HG02763 (cell line): Measurements from ENCODE around the gene CSMD2.

Source experiments
- ATAC-seq: cut with Tn5 transposase; IDR thresholded peaks from one replicate; pipeline ENCODE4 v1.9.1; 2021; ENCODE audit warnings: mild to moderate bottlenecking, moderate library complexity; ENCODE audit not compliant: unreplicated experiment

Gene CSMD2

DNA sequence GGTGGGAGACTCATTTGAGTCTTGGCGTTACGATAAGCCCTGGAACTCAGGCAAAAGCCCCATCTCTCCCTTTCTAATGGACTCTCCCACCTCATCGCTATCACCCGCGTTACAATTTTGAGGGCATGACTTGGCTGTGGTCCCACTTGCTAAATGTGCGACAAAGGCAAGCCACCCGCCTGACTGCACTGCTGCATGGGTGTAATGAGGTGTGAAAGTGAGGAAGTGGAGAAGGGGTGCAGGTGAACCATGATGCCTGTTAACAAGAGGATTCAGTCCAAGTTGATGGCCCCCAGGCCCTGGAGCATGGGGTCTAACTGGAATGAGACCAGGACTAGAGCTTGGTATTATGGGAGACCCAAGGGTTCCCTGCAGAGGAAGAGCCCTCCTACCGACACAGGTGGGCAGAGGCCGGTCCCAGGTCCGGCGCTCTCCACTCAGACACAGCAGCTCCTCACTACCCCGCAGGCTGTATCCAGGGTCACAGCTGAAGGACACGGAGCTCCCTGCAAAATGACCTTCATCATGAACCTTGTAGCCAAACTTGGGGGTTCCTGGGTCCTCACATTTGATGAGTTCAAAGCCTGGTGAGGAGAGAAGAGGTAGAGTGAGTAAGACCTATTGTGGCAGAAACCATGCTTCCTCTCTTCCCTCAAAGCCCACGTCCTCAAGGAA, 466.5 kb downstream of the CSMD2 start:
- no peak for ATAC-seq

DNA sequence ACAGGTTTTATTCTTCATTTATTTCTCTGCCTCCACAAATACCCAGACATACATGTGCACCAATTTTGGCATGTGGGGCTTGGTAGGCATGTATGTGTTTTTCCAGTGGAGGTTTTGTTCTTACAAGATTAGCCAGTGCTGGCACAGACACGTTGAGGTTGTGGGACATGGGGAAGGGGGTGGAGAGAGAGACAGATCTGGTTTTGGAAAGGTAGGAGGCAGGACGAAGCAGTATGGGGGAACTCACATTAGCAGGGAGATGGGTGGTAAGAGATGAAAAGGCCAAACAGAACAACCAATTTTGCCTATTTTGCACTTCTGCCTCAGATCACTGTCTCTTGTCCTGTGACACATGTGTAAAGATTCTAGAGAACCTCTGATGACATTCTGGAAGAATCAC, 467.2 kb downstream of the CSMD2 start:
- ATAC-seq: no peak

- ATAC-seq: no peak
Measured at GRCh38 chr1:33696962-33697361, 468.1 kb downstream of the CSMD2 start.

GRCh38 chr1:33696311-33696710, 468.7 kb downstream of the CSMD2 start:
- ATAC-seq: no peak

DNA sequence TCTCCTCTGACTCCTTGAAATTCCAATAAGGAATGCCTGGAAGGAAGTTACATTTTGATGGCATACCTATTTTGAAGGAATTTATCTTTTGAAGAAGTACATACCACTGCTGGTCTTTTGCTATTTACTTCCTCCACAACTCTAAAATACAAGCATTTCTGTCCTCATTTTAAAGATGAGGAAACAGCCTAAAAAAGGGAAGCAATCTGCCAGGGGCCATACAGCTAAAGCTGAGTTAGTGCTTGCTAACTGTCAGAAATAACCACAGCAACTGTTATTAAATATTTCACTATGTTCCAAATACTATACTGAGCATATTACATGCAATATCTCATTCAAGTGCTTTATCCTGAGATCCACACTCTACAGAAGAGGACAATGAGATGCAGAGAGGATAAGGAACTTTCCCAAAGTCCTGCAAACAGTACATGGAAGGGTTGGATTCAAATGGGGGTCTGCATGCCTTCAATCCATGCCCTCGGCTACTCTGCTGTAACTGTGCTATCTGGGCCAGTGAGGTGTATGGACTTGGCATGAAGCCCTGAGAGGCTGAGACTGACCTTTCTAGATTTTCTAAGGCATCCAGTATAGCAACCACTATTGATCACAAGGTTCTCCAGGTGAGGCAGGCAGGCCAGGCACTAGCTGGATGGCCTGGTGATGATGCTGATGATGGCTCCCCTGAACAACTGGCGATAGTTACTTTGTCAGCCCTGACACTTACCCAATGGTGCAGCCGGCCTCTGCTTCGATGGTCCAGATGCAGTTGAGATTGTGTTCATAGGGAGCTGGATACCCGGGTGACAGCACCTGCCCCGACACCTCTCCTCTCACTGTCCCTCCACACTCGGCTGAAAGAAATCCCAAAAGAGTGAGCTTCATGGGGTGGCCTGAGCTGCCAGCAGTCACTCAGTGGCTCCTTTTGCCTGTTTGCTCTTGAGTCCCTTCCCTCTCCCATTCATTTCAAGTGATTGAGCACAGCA, 472.5 kb downstream of the CSMD2 start:
- ATAC-seq: no peak

- no peak for ATAC-seq
Measured at GRCh38 chr1:33687000-33687399, 478.0 kb downstream of the CSMD2 start.

DNA sequence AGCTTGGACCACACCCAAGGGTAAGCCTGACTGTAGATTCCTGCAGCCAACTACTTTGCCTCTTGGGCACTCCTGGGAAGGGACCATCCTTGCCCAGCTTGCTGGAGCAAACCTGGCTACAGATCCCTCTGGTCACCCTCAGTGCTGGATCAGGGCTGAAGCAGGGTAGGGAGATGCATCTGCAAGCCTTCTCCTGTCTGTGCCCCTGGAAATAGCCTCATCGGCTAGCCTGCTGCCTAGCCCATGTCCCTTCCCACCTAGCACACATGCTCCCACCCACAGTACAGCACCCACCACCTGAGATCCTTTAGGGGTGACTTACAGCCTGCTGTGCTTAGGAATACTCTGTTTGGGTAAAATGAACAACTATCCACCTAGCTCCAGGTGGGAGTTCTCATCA, 478.5 kb downstream of the CSMD2 start:
- no peak for ATAC-seq

DNA sequence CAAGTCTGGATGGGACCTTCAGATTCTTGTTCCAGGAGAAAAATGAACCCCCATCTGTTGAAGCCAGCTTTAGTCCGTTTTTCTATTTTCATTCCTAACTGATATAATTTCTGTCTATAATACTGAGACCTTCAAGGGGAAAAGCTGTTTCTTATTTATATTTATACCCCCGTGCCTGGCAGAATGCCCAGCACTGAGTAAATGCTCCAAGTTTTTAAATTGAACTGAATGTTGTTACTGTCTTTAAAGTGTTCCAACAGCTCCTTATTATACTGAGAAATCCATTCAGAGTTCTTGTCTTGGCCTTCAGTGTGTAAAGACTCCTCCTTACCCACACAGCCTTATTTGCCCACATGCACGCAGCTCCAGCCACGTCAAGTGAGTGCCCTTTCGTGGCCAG, 479.8 kb downstream of the CSMD2 start:
- no peak for ATAC-seq

DNA sequence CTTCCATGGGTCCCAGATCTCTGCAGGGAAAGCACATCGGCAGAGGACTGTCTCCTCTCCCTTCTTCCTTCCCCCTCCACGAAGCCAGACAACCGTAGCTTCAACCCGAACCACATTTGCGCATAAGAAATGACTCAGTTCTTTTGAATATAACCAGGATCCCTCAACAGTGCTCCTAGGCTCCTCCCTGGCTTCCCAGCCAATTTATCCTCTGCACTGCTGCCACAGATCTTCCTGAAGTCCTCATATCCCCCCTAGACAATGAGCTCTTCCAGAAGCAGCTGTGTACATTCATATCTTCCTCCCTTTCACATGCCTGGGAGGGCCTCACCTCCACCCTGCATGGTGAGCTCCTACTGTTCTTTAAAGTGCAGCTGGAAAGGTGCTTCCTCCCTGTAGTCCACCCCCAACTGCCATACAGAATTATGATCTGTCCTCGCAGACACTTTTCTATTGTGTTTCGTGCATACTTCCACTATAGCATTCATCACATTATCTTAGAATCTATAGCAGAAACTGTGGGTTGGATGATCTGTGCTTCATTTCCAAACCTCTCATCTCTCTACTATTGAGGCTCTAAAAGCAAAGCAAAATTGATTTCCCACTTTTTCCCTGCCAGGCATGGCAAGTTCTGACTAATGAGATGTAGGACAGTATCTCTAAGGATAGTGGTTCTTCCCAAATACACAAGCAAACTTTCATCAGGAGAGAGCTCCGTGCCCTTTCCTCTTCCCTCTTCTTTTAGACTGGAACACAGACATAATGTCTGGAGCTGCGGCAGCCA, 480.4 kb downstream of the CSMD2 start:
- ATAC-seq: no peak

DNA sequence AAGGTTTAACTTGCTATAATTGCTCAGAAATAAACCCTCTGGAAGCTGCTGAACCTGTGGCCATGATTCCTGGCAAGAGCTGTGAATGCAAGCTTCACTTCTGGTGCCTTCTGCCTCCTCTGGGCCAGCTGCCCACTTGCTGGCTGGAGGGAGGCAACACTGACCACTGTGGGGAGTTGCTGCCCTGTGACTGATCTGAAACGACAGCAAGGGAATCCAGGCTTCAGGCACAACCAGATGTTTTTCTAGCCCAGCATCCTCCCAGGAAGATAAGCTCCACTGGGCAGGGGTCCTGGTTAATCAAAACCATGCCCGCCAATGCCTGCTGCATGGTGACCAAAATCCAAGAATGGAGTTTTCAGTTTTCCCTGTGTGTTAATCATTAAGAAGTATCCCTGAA, 481.1 kb downstream of the CSMD2 start:
- no peak for ATAC-seq

- ATAC-seq: no peak
Measured at GRCh38 chr1:33682371-33682770, 482.7 kb downstream of the CSMD2 start.

- no peak for ATAC-seq
Measured at GRCh38 chr1:33680281-33680840, 484.7 kb downstream of the CSMD2 start.

DNA sequence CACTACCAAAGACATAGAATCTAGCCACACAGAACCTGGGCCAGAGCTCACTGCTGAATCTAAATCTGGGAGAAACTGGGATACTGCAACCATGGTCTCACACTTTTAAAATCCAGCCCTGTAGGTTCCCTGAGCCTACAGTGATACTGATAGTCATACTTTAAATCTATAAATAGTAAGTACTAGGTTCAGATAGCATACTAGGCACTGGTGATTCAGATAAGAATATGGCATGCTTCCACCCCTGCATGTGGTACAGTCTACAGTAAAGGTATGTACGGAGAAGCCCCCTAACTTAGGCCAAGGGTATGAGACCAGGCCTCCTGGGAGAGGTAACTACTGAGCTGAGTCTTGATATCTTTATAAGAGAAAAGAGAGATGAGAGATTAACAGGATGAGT, 494.5 kb downstream of the CSMD2 start:
- ATAC-seq: no peak

DNA sequence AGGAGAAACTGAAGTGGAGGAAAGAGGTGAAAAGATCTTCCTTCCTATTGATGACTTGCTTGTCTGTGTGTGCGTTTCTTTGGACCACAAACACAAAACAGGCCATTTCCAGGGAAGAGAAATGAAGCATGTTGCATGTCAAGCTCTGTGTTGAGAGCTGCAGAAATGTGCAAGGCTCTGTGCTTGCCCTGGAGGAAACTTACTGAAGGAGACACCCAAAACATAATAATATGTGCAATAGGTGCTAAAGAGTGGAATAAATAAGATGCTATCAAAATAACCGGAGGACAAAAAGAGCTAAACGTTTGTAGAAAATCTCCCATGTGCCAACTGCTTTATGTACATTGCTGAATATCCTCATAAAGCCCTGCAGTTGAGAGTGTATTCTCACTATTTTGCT, 496.3 kb downstream of the CSMD2 start:
- no peak for ATAC-seq

DNA sequence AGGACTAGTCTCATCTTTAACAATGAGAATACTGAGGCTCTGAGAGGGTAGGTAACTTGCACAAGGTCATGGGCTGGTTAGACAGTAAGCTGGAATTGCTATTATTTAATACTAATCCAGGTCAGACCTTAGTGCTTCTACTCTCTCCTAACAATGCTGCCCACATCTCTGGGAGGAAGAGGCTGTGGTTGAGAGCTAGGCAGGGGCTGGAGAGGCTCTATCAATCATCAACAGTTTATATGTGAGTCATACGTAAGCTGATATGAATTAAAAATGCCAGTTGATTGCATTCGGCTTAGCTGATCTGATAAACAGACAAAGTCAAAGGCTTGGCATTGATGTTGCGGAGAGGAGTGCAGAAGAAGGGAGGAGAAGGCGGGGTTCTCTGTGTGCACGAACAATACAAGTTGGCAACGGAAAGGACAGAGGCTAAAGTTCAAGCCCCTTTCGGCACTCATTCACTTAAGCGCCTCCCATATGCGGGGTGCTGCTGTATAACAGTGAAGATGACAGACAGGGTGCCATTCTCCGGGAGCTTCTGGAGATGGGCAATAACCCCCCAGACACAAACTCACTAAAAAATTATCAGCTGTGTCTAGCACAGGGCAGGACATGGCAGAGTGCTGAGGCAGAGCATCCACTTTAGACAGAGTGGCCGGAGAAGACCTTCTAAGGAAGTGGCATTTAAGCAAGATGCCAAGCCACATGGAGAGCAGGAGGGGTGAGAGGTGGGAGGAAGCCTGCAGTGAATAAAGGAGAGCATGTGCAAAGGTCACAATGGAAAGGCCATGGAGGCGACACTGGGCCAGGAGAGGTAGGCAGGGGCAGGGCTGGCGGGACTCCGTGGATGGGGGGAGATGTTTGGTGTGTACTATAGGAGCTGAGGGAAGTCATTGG, 497.4 kb downstream of the CSMD2 start:
- ATAC-seq: no peak

DNA sequence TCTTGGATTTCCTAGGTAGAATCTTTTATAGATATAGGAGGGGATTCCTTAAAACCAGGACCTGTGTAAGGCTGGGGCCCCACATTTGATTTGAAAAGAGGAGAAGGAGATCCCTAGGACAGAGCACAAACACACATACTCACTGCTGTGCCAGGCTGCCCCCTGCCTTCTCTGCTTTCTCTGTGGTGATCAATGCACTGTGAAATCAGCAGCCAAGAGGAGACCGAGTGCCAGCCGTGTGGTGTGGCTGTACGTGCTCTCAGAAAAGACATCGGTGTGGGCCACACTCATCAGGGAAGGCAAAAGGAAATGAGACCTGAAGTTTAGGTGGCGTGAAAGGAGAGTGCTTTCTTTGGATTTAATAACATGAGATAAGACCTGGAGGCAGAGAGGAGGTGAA, 498.4 kb downstream of the CSMD2 start:
- no peak for ATAC-seq

DNA sequence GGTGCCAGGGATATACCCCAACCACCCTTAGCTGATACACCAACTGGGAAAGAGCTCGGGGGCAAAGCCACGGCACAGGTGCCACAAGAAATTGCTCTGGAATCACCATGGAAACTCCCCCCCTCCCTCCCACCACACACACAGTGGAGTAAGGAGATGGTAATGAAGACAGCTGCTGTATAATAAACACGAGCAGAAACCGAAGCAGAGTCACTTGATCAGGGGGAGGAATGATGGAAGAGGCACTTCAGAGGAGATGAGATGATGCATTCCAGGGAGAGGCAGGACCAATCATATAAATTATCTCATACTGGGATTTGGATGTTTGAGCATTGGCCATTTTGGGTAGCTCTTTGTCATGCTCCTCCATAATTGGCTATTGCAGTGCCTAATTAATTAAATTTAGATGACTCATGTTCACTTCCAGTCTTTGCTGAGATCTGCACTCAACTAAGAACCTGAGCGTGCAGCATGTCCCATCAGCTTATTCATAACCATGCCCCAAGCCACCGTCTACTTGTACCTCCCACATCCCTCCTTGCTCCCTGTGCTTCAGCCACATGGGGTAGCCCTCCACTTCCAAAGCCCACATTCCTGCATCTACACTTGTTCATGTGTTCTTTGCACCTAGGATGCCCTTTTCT, 503.1 kb downstream of the CSMD2 start:
- ATAC-seq: no peak

- ATAC-seq: no peak
Measured at GRCh38 chr1:33660956-33661355, 504.1 kb downstream of the CSMD2 start.

DNA sequence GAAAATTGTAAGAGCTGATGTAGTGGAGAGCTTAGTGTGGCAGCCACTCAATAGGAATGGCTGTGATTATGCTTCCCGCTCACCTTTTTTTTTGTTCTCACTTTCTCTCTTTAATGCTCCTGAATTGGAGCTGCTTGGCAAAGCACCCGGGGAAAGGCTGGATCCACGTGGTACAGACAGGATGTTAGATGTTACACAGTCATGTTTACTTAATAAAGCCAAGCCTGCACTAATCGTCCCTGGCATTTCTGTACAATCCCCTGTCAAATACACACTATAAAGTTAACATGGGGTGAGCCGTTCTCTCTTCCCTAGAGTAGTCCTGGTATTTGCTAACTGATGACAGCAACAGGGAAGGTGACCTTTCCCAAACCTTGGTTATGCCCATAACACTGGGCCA, 504.8 kb downstream of the CSMD2 start:
- no peak for ATAC-seq

DNA sequence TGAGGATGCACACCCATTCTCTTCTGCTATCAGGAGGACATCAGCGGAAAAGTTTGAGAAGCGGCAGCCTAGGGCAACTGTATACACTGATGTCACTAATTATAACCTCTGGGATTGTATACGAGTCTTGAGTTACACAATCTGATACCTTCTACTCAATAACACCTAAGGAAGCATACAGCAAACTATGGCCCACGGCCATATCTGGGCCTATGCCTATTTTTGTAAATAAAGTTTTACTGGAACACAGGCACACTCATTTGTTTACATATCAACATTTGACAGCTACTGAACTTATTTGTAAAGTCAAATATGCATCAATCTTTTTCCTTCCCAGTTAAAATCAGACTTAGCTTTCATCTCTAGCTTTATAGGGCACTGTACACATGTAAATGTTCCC, 505.4 kb downstream of the CSMD2 start:
- no peak for ATAC-seq
